Adrenal gland (tissue), 12 donors: ENCODE results near the gene LAMB4. TPM values are rescaled to one million over a fixed set of nuclear protein-coding genes. Genes with fewer than 3 reads are reported as not detected.
A peak's percentile ranks its signal among the peaks of the same experiment; 100 is the strongest.

ENCODE experiments used
- DNase-seq, 7 donors: peaks; one replicate each; pipeline ENCODE4 v3.0.0-alpha.2; 2019 to 2020
- H3K27ac ChIP-seq, 5 donors: fragments of 200-600 bp; sonication (generic) in 4 of 5; 1 replicate in 3 of 5; 2 replicates in 2 of 5; pipeline versions ENCODE4 v1.5.1 to v1.8.0; 2016 to 2020; ENCODE audit warnings: mild to moderate bottlenecking in 1 of 5
- H3K27me3 ChIP-seq: fragments of 200-600 bp; 2 replicates; pipeline ENCODE4 v1.8.0; 2021
- H3K36me3 ChIP-seq, 2 donors: fragments of 200-600 bp; replicated peaks in 1 of 2; 1 replicate in 1 of 2; 2 replicates in 1 of 2; pipeline versions ENCODE4 v1.5.1 to v1.8.0; 2018 to 2022
- H3K4me1 ChIP-seq, 2 donors: fragments of 200-600 bp; replicated peaks in 1 of 2; 1 replicate in 1 of 2; 2 replicates in 1 of 2; pipeline versions ENCODE4 v1.5.1 to v1.8.0; 2018 to 2021
- H3K4me3 ChIP-seq, 4 donors: fragments of 200-600 bp; sonication (generic) in 3 of 4; one replicate each; pipeline ENCODE4 v1.5.1; 2016 to 2018
- H3K9me3 ChIP-seq, 3 donors: fragments of 200-600 bp; sonication (generic) in 1 of 3; replicated peaks in 1 of 3; 1 replicate in 2 of 3; 2 replicates in 1 of 3; pipeline versions ENCODE4 v1.5.1 to v1.8.0; 2016 to 2021
- POLR2A ChIP-seq, 2 donors: fragments of 450-650 bp; IDR thresholded peaks; one replicate each; pipeline ENCODE4 v1.6.1; 2017; ENCODE audit warnings: antibody characterized with exemption in 2 of 2, mild to moderate bottlenecking in 2 of 2, moderate library complexity in 1 of 2
- WGBS, 4 donors: extraction: QIAGEN DNeasy Blood & Tissue Kit in 2 of 4; methylation state at CpG; one replicate each; pipeline versions ENCODE4 v1.1.5 to v1.1.7; 2013 to 2017; 5-methylcytosine and 5-hydroxymethylcytosine counted together
- intact Hi-C, 2 donors: fragments of 100-400 bp; cut with DNase I; formaldehyde crosslinking; loops; one replicate each; pipeline versions ENCODE4 v1.14.1 to v1.15.0; 2022 to 2023
- polyA plus RNA-seq, 3 donors: library from polyadenylated mRNA; stranded (reverse); fragments of 200-250 nt in 2 of 3; fragments of 350-450 nt in 1 of 3; fragmentation: Illumina TruSeq in 1 of 3; extraction: RNeasy Lipid Tissue Mini Kit (QIAGEN cat#74804) in 1 of 3; gene quantifications; one replicate each; pipeline ENCODE4 v1.2.3, GENCODE V29; 2013 to 2014
- total RNA-seq, 9 donors: library from RNA; depleted of rRNA in 4 of 9; stranded (reverse); fragments of >200 nt in 4 of 9; fragments of 120-200 nt in 1 of 9; fragmentation: NEBNext Ultra II Directional in 1 of 9; extraction: Animal tissue kit (Norgen Biotek cat#: 25700) in 1 of 9; gene quantifications; one replicate each; pipeline versions ENCODE4 v1.1.0 to v1.2.4, GENCODE V29; 2013 to 2023
- TF ChIP-seq, protein P1 (sequence below), 6 experiments: fragments of 450-650 bp in 4 of 6; fragments of 200-600 bp in 2 of 6; sonication (generic) in 1 of 6; IDR thresholded peaks; 1 replicate in 5 of 6; 2 replicates in 1 of 6; pipeline versions ENCODE4 v1.5.1 to v1.8.0; 2016 to 2021; ENCODE audit warnings: antibody characterized with exemption in 6 of 6, mild to moderate bottlenecking in 2 of 6, moderate library complexity in 1 of 6
- donor health status: healthy with polysubstance abuse.
- donor health status: Bipolar disorder and iron deficiency.
- donor health status: DM: yes; HTN: yes; CAD: no.
- donor health status: DM: no; HTN: no; CAD: no.
- donor health status: DM: no; HTN: no; CAD: no.
- donor health status: DM: yes; HTN: yes; CAD: no.

LAMB4 gene
- total and polyA plus RNA-seq, 12 donors: 0.12 to 1.0 (median 0.27) TPM; not detected in 5

DNA sequence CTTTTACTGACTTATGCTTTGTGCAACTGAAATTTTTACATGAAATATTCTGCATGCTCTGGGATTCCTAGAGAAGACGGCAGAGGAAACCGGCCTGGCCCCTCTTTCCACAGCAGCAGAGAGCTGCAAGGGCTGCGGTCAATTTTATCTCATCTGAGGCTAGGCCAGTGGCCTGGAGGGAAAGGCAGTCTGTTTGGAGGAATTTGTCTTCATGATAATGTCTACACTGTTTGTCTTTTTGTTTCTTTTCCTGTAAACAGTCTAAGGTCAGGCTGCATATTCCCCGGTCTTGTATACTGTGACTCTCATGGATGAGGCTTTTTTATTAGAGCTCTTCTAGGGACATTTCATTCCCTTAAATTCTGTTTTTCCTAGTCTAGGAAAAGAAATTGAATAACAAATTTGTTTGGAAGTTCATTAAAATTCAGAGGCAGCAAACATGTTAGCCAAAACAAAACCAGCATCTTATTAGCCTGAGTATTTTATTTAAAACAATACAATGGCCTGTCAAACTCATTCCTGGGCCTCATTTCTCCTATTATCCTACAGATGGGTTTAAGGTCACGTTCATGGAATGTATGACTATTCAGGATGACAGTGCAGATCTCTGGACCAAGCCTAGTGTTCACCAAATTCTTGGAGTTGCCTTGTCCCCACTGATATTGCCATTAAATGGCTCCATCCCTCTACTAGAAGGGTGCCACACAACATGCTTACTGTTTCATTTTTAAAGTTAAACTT is 26.4 kb downstream of the LAMB4 start:
- Histone ChIP-seq H3K27me3 (no peaks in the 10 kb centered on the region), H3K4me3 (no peak overlapping the region), H3K9me3 (no peaks in the 10 kb centered on the region), H3K27ac (peak overlapping the region in 1 of 5 donors; percentile 20), H3K36me3 (no peaks in the 10 kb centered on the region), H3K4me1 (no peaks in the 10 kb centered on the region)
- 75 to 82% (median 77%) methylated on average over 5 of the region's 5 CpGs for WGBS, 4 donors
- DNase-seq: no peak
- intact Hi-C loops: no loop called here
- TF ChIP-seq, protein P1, sequence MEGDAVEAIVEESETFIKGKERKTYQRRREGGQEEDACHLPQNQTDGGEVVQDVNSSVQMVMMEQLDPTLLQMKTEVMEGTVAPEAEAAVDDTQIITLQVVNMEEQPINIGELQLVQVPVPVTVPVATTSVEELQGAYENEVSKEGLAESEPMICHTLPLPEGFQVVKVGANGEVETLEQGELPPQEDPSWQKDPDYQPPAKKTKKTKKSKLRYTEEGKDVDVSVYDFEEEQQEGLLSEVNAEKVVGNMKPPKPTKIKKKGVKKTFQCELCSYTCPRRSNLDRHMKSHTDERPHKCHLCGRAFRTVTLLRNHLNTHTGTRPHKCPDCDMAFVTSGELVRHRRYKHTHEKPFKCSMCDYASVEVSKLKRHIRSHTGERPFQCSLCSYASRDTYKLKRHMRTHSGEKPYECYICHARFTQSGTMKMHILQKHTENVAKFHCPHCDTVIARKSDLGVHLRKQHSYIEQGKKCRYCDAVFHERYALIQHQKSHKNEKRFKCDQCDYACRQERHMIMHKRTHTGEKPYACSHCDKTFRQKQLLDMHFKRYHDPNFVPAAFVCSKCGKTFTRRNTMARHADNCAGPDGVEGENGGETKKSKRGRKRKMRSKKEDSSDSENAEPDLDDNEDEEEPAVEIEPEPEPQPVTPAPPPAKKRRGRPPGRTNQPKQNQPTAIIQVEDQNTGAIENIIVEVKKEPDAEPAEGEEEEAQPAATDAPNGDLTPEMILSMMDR (IDR thresholded peaks at IDR 0.05): no peak
- TF ChIP-seq POLR2A (IDR thresholded peaks at IDR 0.05): no peak

DNA sequence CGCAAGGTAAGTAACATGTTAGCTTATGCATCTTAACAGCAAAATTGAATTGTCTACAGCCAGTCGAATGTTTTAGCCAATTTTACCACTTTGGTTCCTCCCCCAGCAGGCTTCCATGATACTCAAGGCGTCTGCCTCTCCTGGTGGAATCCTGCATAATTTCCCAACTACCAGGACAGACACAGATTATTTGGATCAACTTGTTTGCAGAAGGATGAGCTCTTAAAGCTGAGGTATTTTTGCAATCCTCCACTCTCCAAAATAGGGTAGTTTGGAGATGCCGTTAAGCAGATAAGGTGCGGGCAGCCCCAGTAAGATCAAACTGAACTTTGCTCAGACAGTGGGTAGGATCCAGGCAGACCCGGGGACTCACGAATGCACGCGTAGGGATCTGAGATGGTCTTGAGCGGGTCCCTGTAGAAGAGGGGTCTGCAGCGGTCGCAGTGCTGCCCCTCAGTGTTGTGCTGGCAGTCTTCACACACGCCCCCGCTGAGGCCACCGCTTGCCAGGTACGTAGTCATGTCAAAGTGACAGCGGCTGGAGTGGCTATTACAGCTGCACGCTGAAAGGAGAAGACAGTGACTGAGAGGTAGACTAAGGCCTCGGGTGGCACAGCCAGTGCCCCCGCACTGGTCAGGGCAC is 27.4 kb downstream of the LAMB4 start:
- H3K36me3 ChIP-seq: no peaks in the 10 kb centered on the region
- H3K9me3 ChIP-seq: no peaks in the 10 kb centered on the region
- H3K4me1 ChIP-seq: no peaks in the 10 kb centered on the region
- 92 to 95% (median 93%) methylated on average over 20 of the region's 20 CpGs for WGBS, 4 donors
- peak overlapping the region in 1 of 5 donors; percentile 20 for H3K27ac ChIP-seq
- no peak overlapping the region for H3K4me3 ChIP-seq
- no peaks in the 10 kb centered on the region for H3K27me3 ChIP-seq
- DNase-seq: no peak
- TF ChIP-seq, protein P1 (IDR thresholded peaks at IDR 0.05): no peak
- no peak for TF ChIP-seq POLR2A (IDR thresholded peaks at IDR 0.05)
- intact Hi-C loops: no loop called here

DNA sequence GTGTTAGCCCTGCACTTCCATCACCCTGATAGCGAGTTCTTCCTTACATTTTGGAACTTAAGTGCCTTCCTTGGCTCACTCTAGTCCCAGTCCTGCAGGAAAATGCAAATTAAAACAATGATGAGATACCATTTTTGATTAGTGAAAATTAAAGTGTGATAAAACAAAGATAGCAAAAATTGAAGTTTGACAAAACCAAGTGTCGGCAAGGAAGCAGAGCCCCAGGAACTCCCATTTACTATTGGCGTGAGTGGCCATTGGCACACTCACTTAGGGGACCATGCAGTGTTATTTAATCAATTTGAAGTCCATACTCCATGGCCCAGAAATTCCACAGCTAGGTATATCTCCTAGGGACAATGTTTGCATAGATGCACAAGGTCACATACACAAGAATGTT is 28.4 kb downstream of the LAMB4 start:
- Histone ChIP-seq H3K27me3 (no peaks in the 10 kb centered on the region), H3K9me3 (no peaks in the 10 kb centered on the region), H3K4me3 (no peak overlapping the region), H3K36me3 (no peaks in the 10 kb centered on the region), H3K27ac (no peak overlapping the region), H3K4me1 (no peaks in the 10 kb centered on the region)
- DNase-seq: no peak
- 92 to 97% (median 94%) methylated on average over 3 of the region's 3 CpGs for WGBS, 4 donors
- TF ChIP-seq, protein P1 (IDR thresholded peaks at IDR 0.05): no peak
- TF ChIP-seq POLR2A (IDR thresholded peaks at IDR 0.05): no peak
- intact Hi-C loops: no loop called here

DNA sequence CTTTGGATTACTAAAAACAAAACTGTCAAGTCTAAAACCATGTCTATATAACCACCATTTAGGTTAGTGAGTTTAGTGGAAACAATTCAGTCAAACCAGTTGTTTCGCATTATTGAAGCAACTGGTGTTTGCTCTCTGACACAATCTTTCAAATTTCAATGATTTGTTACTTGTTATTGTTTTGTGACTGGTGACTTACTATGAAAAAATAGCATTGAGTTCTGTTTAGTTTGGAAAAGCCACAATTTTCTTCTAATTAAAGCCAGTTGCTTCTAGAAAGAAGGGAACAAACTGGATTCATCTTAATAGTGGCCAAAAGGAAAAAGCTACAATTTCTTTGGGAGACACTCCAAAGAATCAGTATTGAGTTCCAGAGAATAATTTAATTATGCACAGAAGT is 30.4 kb downstream of the LAMB4 start:
- Histone ChIP-seq H3K9me3 (no peaks in the 10 kb centered on the region), H3K27me3 (no peaks in the 10 kb centered on the region), H3K27ac (no peak overlapping the region), H3K4me1 (peaks cover 0 to 3% of the 10 kb centered on the region in 2 donors), H3K4me3 (no peak overlapping the region), H3K36me3 (no peaks in the 10 kb centered on the region)
- TF ChIP-seq, protein P1 (IDR thresholded peaks at IDR 0.05): no peak
- TF ChIP-seq POLR2A (IDR thresholded peaks at IDR 0.05): no peak
- 69 to 85% (median 79%) methylated on average over 1 of the region's 1 CpG for WGBS, 4 donors
- intact Hi-C loops: no loop called here
- no peak for DNase-seq
